HG03135 (cell line): Measurements from ENCODE around the gene ANXA8L1.
"Not testable (repeated sequence)": the region's sequence is repeated elsewhere in the genome, so short reads cannot be mapped to it uniquely, and the experiment has no call there.

Experiments
- ATAC-seq: cut with Tn5 transposase; IDR thresholded peaks from one replicate; pipeline ENCODE4 v1.9.1; 2021; ENCODE audit warnings: mild to moderate bottlenecking, moderate library complexity; ENCODE audit not compliant: unreplicated experiment

ANXA8L1 gene

GRCh38 chr10:46396441-46397279 lies 21.1 kb downstream of the ANXA8L1 start:
- not testable (repeated sequence) for ATAC-seq

GRCh38 chr10:46397767-46398166 lies 22.2 kb downstream of the ANXA8L1 start:
- not testable (repeated sequence) for ATAC-seq

- not testable (repeated sequence) for ATAC-seq
Observed at GRCh38 chr10:46398212-46398886, 22.8 kb downstream of the ANXA8L1 start.

GRCh38 chr10:46409556-46409955 lies 34.0 kb downstream of the ANXA8L1 start:
- ATAC-seq = not testable (repeated sequence)

- not testable (repeated sequence) for ATAC-seq
Observed at GRCh38 chr10:46411123-46411522, 35.5 kb downstream of the ANXA8L1 start.

GRCh38 chr10:46412665-46413064 lies 37.1 kb downstream of the ANXA8L1 start:
- ATAC-seq = not testable (repeated sequence)

GRCh38 chr10:46415291-46415690 lies 39.7 kb downstream of the ANXA8L1 start:
- ATAC-seq = not testable (repeated sequence)

DNA sequence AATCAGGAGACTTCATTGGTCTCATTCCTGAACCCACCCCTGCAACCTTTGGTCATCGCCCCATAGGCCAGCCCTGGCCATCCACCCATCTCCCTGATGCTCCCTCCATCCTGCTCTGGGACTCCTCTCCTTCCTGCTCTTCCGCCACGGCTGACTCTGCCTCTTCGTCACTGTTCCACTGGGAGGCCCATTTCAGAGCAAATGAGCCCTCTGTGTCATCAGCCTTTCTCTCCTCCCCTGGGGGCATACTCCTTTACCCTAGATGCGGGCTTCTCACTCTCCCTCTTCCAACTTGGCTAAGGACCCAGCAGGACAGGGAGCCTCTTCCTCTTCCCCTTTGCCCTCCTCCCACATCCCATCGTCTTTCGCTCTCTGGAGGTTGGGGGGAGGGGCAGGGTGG lies 42.7 kb downstream of the ANXA8L1 start:
- ATAC-seq = not testable (repeated sequence)

DNA sequence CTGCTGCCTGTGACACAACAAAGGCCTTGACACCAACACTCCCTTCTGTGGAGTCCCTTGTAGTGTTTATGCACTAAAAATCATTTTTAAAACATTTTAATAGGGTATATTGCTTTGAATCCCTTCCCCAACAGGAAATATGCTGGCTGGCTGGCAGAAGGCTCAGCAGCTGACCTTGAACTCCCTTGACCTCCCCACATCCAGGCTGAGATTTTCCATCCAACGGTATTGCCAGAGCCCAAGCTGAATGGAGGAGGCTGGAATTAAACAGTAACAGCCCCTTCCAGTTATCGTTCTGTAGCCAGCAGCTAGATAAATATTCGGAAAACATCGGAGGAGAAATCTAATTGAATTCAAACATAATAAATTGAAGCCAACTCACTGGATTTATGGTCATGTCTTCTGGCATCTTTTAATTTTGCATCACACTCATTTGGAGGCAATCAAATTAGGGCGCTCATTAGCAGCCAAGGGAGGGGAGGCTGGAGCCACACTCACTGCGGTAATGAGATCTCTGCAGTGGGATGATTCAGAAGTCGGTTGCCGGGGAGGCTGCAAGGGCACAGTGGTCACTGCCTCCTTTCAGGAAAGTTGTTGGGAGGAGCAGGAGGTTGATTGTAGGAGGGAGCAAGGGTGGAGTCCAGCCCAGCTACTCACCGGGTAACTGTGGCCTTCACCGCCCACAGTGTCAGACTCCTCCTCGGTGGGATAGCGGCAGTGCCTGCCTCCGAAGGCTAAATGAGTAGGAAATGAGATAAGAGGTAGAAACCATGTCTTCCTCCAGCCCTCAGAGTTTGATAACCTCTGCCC lies 44.2 kb downstream of the ANXA8L1 start:
- not testable (repeated sequence) for ATAC-seq

GRCh38 chr10:46423550-46423949 lies 48.0 kb downstream of the ANXA8L1 start:
- not testable (repeated sequence) for ATAC-seq

- not testable (repeated sequence) for ATAC-seq
Observed at GRCh38 chr10:46440942-46441341, 65.4 kb downstream of the ANXA8L1 start.
